Neural progenitor cell (in vitro differentiated cells): ENCODE measurements around the gene SLC24A2.

ENCODE experiments used
- EZH2 ChIP-seq: fragments of 200-600 bp; sonication (generic); IDR thresholded peaks from 2 replicates; pipeline ENCODE4 v1.6.1; 2017; ENCODE audit warnings: antibody characterized with exemption, mild to moderate bottlenecking, moderate library complexity
- EZH2phosphoT487 ChIP-seq: fragments of 200-600 bp; sonication (generic); IDR thresholded peaks from 2 replicates; pipeline ENCODE4 v1.6.1; 2017; ENCODE audit warnings: antibody characterized with exemption

- TF ChIP-seq EZH2phosphoT487 (no peak), EZH2 (no peak)
Measured at GRCh38 chr9:19748278-19749126, 40.3 kb downstream of the SLC24A2 start.
